Cardiac septum (tissue), 1 donor: ENCODE measurements around the gene ERC1. TPM values are rescaled to one million over a fixed set of nuclear protein-coding genes. Genes with fewer than 3 reads are reported as not detected.

Experiments used
- DNase-seq: peaks from one replicate; pipeline ENCODE4 v3.0.0-alpha.2; 2020; ENCODE audit warnings: low spot score
- intact Hi-C: fragments of 100-400 bp; cut with DNase I; formaldehyde crosslinking; loops from one replicate; pipeline ENCODE4 v1.14.0; 2022
- total RNA-seq: library from RNA; stranded (reverse); fragmentation: NEBNext Ultra II Directional; extraction: Animal tissue kit (Norgen Biotek cat#: 25700); gene quantifications from one replicate; pipeline ENCODE4 v1.2.1, GENCODE V29; 2021
- donor health status: DM: no; HTN: no; CAD: no.

ERC1 gene
- total RNA-seq, 1 donor from 2014 or later, result 56.9 TPM

DNA sequence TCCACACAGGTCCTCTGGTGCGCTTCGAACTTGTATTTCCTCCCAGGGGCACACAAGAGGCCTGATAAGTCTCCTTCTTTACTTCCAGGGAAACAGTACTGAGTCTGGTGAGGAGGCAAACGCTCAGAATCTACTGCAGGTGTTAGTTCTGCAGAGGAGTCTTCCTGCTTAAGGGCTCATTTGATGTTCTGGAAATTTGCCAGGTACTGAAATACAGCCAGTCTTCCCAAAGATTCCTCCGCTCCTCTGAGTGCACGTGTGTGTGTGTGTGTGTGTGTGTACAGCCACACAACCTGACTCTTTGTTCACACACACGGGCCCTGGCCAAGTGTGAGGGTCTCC, 511.3 kb downstream of the ERC1 start:
- intact Hi-C loops, result no loop called here

GRCh38 chr12:1502831-1503230, 511.8 kb downstream of the ERC1 start:
- intact Hi-C loops, result no loop called here
- DNase-seq, result peak; percentile 55

More for the DNA sequence above, 511.3 kb downstream of the ERC1 start:
- DNase-seq, result no peak

DNA sequence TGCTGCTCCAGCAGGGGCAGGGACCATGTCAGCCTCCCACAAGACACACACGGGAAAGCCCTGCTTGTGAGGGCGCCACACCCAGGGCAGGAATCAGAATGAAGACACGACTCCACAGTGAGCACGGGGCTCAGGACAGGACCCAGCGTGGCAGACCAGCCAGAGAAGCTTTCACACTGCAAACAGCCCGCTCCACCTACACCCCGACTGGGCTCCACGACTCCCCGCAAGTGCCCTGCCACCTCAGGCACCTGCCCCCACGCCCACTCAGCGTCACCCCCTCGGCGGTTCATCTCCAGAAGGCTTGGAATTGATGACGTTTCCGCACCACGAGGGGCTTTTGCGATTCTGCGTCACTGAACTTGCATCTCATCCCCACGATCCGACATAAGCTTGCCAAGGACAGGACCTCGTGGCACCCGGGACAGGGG, 512.3 kb downstream of the ERC1 start:
- intact Hi-C loops, result no loop called here
- no peak for DNase-seq

DNA sequence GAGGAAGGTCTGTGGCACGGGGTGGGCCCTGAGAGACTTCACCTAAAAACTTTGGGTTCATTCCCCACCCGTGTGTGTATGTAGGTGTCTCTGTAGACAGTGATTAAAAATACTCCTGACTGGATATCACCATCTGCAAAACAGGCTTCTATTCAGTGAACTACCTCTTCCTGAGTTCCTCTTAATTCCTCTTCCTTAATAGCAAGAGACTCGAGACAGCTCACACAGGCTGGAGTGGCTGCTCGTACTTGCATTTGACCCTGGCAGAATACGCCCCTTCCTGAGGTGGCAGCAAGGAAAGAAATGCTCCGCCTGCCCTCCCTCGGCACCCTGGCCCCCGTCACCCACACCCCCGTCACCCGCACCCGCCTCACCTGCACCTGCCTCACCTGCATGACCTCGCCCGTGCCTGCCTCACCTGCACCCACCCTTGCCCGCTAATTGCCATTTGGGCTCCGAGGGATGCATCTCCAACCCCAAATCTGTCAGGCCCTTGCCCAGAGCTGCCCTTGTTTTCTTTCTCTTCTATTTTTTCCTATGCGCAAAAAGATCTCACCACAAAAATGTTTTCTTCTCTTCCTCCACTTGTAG, 513.4 kb downstream of the ERC1 start:
- no peak for DNase-seq
- intact Hi-C loops, result no loop called here

GRCh38 chr12:1504895-1505311, 513.9 kb downstream of the ERC1 start:
- DNase-seq, result no peak
- intact Hi-C loops, result no loop called here

GRCh38 chr12:1505576-1505975, 514.6 kb downstream of the ERC1 start:
- intact Hi-C loops, result no loop called here
- no peak for DNase-seq

DNA sequence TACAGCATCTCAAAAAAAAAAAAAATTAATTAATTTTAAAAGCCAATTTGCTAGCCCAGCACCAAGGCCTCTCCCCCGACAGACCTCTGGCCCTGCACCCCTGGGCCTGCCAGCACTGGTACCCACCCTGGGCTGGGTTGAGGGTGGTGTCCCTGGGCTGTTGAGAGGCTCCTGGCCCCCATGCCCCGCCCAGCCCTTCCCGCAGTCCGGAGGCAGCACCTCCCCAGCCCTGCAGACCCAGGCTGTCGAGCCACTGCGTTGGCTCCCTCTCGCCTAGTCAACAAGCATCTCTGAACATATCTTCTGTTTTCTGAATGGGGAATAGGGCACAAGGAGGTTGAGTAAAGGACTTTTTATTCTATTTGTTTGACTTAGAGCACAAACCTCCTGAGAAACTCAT, 516.3 kb downstream of the ERC1 start:
- DNase-seq, result peak; percentile 7
- intact Hi-C loops, result no loop called here

DNA sequence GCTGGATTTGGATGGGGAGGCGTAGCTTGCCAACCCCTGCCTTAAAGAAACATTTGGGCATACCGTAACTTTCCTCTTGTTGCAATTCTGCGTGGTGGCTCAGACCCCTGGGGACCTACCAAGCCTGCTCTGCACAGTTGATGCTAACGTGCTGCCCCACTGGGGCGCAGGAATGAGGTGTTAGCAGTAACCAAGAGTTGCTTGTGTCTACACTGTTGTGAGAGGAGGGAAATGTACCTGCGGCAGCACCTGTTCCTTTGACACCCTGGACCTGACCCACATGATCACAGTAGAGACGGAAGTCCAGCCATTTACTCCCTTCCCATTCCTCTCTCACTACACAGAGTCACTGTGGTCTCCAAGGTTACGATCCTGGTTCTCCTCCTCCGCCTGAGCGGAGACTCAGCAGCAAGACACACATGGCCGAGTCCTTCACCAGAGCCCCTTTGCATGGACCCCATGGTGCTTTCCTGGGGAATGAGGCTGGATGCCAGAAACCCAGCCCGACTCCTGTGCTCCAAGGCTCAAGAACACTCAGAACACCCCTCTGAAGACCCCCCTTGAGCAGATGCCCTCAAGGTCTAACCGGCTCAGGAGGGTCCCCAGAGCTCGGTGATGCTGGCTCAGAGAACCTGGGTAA, 518.5 kb downstream of the ERC1 start:
- intact Hi-C loops, result no loop called here

DNA sequence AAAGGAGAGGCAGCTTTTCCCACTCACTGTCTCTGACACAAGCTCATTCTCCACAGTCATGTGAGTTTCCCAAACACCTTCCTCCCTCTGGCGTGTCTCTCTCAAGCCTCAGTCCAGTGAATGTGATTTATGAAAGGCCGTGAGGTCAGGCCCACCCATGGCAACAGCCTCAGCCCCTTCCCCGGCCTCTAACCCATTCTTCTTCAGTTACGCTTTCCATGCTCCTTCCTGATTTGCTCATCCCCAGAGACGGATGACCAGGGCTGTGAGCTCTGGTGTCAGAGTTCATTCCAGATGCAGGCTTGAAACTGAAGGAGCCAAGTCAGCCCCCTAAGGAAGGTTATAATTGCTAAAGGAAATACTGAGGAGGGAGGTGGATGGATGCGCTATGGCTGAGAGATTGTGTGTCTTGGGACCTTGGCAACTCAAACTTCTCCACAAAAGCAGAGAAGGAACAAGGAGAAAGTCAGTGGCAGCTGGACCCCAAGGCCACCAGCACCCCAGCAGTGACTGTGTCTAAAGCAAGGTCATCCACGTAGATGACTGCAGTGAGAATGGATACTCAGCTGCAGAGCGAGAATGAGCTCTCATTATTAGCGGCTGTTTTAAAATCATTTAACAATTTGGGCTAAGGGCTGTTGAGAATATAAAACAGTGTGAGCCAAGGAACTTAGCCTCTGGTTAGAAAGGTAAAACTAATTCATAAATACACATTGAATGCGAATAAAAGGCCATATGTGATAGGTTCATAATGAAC, 519.2 kb downstream of the ERC1 start:
- intact Hi-C loops, result no loop called here
- DNase-seq, result peak; percentile 46

More for the DNA sequence above, 518.5 kb downstream of the ERC1 start:
- peak; percentile 31 for DNase-seq

DNA sequence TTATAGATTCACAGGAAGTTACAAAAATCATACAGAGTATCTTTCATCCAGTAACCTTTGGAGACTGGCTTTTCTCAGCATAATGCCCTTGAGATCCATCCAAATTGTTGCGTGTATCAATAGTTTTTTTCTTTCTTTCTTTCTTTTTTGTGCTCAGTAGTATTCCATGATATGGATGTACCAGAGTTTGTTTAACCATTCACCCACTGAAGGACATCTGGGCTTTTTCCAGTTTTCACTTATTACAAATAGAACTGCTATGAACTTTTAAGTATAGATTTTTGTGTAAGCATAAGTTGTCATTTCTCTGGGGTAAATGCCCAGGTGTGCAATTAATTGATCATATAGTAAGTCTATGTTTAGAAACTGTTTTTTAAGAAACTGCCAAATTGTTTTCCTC, 524.0 kb downstream of the ERC1 start:
- intact Hi-C loops, result no loop called here
- DNase-seq, result no peak

GRCh38 chr12:1515428-1515827, 524.4 kb downstream of the ERC1 start:
- DNase-seq, result no peak
- intact Hi-C loops, result no loop called here

GRCh38 chr12:1517007-1517406, 526.0 kb downstream of the ERC1 start:
- intact Hi-C loops, result no loop called here
- DNase-seq, result no peak

GRCh38 chr12:1517734-1518525, 526.9 kb downstream of the ERC1 start:
- intact Hi-C loops, result no loop called here
- no peak for DNase-seq

- DNase-seq, result no peak
- intact Hi-C loops, result no loop called here
Observed at GRCh38 chr12:1518591-1519516, 527.8 kb downstream of the ERC1 start.

DNA sequence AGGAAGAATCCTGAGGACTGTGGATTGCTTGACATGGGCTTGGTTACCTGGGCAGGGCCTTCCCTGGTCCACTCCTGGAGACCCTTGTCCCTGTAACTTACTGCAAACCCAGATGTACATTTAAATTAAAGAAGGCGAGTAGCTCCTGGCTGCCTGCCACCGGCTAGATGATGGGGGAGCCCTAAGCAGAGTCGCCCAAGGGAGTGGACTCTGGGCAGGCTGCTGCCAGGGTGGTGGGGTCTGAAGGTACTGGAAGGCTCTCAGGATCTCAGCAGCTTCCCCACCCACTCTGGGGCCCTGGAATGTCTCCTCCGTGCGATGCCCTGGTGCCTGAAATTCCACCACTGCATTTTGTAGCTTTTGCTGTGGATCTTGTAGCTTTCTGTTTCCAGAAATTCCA, 528.6 kb downstream of the ERC1 start:
- DNase-seq, result no peak
- intact Hi-C loops, result no loop called here

DNA sequence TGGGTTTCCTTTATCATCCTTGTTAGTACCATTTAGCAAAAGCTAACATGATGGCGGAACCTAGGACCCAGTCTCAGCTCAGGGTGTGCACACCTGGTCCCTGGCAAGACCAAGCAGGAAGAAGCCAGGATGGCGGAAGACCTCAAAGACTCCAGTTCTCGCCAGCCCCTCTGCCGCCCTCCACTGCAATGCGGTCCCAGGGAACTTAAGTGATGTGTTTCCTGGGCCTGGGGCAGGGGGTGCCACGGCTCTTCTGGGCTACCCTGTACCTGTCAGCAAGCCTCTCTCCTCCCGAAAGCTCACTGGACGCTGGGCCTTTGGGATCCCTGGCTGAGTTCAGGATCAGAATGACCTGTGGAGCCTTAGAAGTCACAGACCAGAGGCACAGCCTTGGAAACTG, 532.0 kb downstream of the ERC1 start:
- peak; percentile 27 for DNase-seq
- intact Hi-C loops, result no loop called here

GRCh38 chr12:1523558-1524050, 532.6 kb downstream of the ERC1 start:
- peak; percentile 58 for DNase-seq

DNA sequence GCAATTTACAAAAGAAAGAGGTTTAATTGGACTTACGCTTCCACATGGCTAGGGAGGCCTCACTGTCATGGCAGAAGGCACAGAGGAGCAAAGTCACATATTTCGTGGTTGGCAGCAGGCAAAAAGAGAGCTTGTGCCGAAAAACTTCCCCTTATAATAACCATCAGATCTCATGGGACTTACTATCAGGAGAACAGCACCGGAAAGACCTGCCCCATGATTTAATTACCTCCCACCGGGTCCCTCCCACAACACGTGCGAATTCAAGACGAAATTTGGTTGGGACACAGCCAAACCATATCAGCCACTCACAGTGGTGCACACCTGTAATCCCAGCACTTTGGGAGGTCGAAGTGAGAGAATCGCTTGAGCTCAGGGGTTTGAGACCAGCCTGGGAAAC, 534.8 kb downstream of the ERC1 start:
- intact Hi-C loops, result no loop called here
- peak; percentile 14 for DNase-seq

More at GRCh38 chr12:1523558-1524050, 532.6 kb downstream of the ERC1 start:
- intact Hi-C loops, result no loop called here

DNA sequence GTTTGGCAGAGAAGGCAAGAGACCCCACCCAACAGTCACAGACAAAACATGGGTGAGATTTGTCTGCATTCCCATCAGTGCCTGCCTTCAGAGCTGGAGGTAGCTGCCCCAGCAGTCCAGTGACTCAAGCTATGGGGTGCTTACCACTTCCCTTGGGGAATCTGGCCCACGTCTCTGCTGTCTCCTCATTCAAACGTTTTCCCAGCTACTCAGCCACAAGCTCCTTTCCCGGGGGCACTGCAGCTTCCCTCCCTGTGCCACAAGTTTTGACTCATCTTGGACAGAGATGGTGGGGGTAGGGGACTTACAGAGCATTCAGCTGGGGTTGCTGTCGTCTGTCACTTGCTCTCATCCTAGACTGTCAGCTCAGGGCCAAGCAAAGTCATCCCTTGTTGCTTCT, 536.8 kb downstream of the ERC1 start:
- peak; percentile 35 for DNase-seq
- intact Hi-C loops, result no loop called here
